SK-N-MC (cell line): ENCODE data around the gene LAMC1.

ENCODE experiments used
- EZH2 ChIP-seq: fragments of 200-600 bp; sonication (generic); IDR thresholded peaks from one replicate; pipeline ENCODE4 v1.6.1; 2017; ENCODE audit warnings: antibody characterized with exemption
- FOXP2 ChIP-seq: optimal IDR thresholded peaks from 2 replicates; pipeline ENCODE3; 2011; ENCODE audit warnings: mild to moderate bottlenecking, moderate library complexity; ENCODE audit not compliant: insufficient read depth; ENCODE audit errors: extremely low read length, control extremely low read depth
- POLR2AphosphoS5 ChIP-seq: IDR thresholded peaks from 2 replicates; pipeline ENCODE4 v1.6.1; 2012; ENCODE audit warnings: mild to moderate bottlenecking, low read depth, low read length, borderline replicate concordance

DNA sequence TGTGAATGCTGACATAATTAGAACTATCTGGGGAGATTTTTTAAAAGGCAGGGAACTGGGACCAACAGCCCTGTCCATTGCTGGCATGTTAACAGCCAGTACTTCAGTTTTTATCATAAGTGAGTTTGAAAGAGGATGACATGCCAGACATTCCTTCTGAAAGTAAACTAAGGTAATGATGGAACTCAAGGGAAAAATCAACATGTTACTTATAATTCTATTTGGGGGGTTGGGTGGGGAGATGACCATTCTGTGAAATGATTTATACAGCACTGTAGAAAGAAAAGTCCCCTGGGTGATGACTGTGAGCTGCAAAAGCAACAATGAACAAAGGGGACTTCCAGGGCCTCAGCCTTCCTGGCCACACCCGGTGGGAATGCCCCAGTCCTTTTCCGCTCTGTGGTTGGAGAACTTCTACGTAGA lies 157.4 kb downstream of the LAMC1 start:
- TF ChIP-seq POLR2AphosphoS5 (no peak), EZH2 (no peak), FOXP2 (no peak)
